ENCODE results near the gene GRK1.

GRK1 gene

GRCh38 chr13:113633485-113633873 is 33.5 kb upstream of the GRK1 start:
- DNase-seq = no peak

GRCh38 chr13:113634279-113635047 is 32.6 kb upstream of the GRK1 start:
- DNase-seq = no peak

- DNase-seq = no peak
Observed at GRCh38 chr13:113635048-113635420, 32.0 kb upstream of the GRK1 start.

- no peak for DNase-seq
Observed at GRCh38 chr13:113635709-113636108, 31.3 kb upstream of the GRK1 start.

- DNase-seq = no peak
Observed at GRCh38 chr13:113636266-113636963, 30.6 kb upstream of the GRK1 start.

- no peak for DNase-seq
Observed at GRCh38 chr13:113637262-113638160, 29.5 kb upstream of the GRK1 start.

GRCh38 chr13:113638173-113638746 is 28.8 kb upstream of the GRK1 start:
- no peak for DNase-seq

- no peak for DNase-seq
Observed at GRCh38 chr13:113638806-113639205, 28.2 kb upstream of the GRK1 start.

GRCh38 chr13:113639616-113640262 is 27.3 kb upstream of the GRK1 start:
- no peak for DNase-seq

- no peak for DNase-seq
Observed at GRCh38 chr13:113641426-113641825, 25.6 kb upstream of the GRK1 start.

- DNase-seq = no peak
Observed at GRCh38 chr13:113642563-113642962, 24.5 kb upstream of the GRK1 start.

GRCh38 chr13:113643593-113643992 is 23.4 kb upstream of the GRK1 start:
- no peak for DNase-seq

GRCh38 chr13:113644800-113645199 is 22.2 kb upstream of the GRK1 start:
- no peak for DNase-seq

GRCh38 chr13:113645329-113645728 is 21.7 kb upstream of the GRK1 start:
- DNase-seq = no peak

GRCh38 chr13:113646376-113646775 is 20.6 kb upstream of the GRK1 start:
- no peak for DNase-seq

GRCh38 chr13:113646921-113647340 is 20.1 kb upstream of the GRK1 start:
- DNase-seq = no peak

- DNase-seq = no peak
Observed at GRCh38 chr13:113647351-113648215, 19.4 kb upstream of the GRK1 start.

- DNase-seq = no peak
Observed at GRCh38 chr13:113648216-113648610, 18.8 kb upstream of the GRK1 start.

- no peak for DNase-seq
Observed at GRCh38 chr13:113649212-113649611, 17.8 kb upstream of the GRK1 start.

- no peak for DNase-seq
Observed at GRCh38 chr13:113650275-113650674, 16.7 kb upstream of the GRK1 start.

- no peak for DNase-seq
Observed at GRCh38 chr13:113650731-113651148, 16.3 kb upstream of the GRK1 start.

All from KG1 (cell line).